Measurements from ENCODE around the gene NDRG3. TPM values are rescaled to one million over a fixed set of nuclear protein-coding genes. Genes with fewer than 3 reads are reported as not detected.
"Not testable (repeated sequence)": the region's sequence is repeated elsewhere in the genome, so short reads cannot be mapped to it uniquely, and the experiment has no call there.

The NDRG3 gene
- total and polyA plus RNA-seq, 2 donors from 2014 or later = 25.3 to 26.4 TPM

DNA sequence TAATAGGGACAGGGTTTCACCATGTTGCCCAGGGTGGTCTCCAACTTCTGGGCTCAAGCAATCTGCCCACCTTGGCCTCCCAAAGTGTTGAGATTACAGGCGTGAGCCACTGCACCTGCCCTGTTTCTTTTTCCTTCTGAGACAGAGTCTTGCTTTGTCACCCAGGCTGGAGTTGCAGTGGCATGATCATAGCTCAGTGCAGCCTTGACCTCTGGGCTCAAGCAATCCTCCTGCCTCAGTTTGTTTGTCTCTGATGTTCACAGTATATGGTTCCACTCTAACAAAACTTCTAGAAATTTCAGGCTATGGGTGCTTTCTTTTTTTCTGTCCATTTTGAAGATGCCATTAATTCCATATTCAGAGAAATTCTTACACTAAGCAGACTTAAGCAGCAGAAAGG is 33.1 kb downstream of the NDRG3 start:
- DNase-seq (no peak), FAIRE-seq (no peak)
- H3K27me3 ChIP-seq (ENCODE audit: control insufficient read depth, insufficient read depth, low read length) = no peaks in the 10 kb centered on the region
- no peaks in the 10 kb centered on the region for H3K9me3 ChIP-seq (ENCODE audit: control insufficient read depth in 2 of 3, insufficient read depth in 1 of 3, low read length in 3 of 3)
- intact Hi-C loops (cut with DNase I) = no loop called here
- no peaks in the 10 kb centered on the region for H3K4me1 ChIP-seq (ENCODE audit: control insufficient read depth in 2 of 3, insufficient read depth in 2 of 3, low read depth in 1 of 3, low read length in 3 of 3)
- no peak overlapping the region for H3K27ac ChIP-seq (ENCODE audit: low read depth in 2 of 2, low read length in 2 of 2)
- no peak overlapping the region for H3K9ac ChIP-seq (ENCODE audit: low read length in 3 of 3)
- H3K36me3 ChIP-seq (ENCODE audit: control insufficient read depth in 2 of 3, insufficient read depth in 3 of 3, low read length in 3 of 3) = no peaks in the 10 kb centered on the region
- H3K4me3 ChIP-seq (ENCODE audit: low read length in 3 of 3) = no peak overlapping the region
- TF ChIP-seq, protein P1, sequence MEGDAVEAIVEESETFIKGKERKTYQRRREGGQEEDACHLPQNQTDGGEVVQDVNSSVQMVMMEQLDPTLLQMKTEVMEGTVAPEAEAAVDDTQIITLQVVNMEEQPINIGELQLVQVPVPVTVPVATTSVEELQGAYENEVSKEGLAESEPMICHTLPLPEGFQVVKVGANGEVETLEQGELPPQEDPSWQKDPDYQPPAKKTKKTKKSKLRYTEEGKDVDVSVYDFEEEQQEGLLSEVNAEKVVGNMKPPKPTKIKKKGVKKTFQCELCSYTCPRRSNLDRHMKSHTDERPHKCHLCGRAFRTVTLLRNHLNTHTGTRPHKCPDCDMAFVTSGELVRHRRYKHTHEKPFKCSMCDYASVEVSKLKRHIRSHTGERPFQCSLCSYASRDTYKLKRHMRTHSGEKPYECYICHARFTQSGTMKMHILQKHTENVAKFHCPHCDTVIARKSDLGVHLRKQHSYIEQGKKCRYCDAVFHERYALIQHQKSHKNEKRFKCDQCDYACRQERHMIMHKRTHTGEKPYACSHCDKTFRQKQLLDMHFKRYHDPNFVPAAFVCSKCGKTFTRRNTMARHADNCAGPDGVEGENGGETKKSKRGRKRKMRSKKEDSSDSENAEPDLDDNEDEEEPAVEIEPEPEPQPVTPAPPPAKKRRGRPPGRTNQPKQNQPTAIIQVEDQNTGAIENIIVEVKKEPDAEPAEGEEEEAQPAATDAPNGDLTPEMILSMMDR (IDR thresholded peaks at IDR 0.05; ENCODE audit: borderline replicate concordance, extremely low read depth, insufficient read depth) = no peak

DNA sequence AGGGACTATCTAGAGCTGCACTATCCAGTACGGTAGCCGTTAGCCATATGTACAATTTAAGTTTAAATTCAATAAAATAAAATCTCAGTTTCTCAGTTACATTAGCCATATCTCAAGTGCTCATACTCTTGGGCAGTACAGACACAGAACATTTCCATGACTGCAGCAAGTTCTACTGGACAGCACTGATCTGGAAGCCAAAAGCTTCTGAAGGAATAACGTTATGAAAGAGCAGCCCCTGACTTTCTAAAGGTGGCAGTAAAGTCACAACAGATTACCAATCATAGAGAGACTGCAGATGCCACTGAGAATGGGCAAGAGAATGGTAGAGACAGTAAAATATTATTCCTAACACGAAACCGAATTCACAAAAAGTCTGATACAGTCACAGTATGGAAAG is 36.8 kb downstream of the NDRG3 start:
- FAIRE-seq = no peak
- Histone ChIP-seq H3K4me1 (ENCODE audit: control insufficient read depth in 2 of 3, insufficient read depth in 2 of 3, low read depth in 1 of 3, low read length in 3 of 3) (no peaks in the 10 kb centered on the region), H3K36me3 (ENCODE audit: control insufficient read depth in 2 of 3, insufficient read depth in 3 of 3, low read length in 3 of 3) (no peaks in the 10 kb centered on the region), H3K9me3 (ENCODE audit: control insufficient read depth in 2 of 3, insufficient read depth in 1 of 3, low read length in 3 of 3) (no peaks in the 10 kb centered on the region), H3K4me3 (ENCODE audit: low read length in 3 of 3) (no peak overlapping the region), H3K9ac (ENCODE audit: low read length in 3 of 3) (no peak overlapping the region), H3K27ac (ENCODE audit: low read depth in 2 of 2, low read length in 2 of 2) (no peak overlapping the region), H3K27me3 (ENCODE audit: control insufficient read depth, insufficient read depth, low read length) (no peaks in the 10 kb centered on the region)
- no peak for DNase-seq
- intact Hi-C loops (cut with DNase I) = no loop called here
- TF ChIP-seq, protein P1 (IDR thresholded peaks at IDR 0.05; ENCODE audit: borderline replicate concordance, extremely low read depth, insufficient read depth) = no peak

DNA sequence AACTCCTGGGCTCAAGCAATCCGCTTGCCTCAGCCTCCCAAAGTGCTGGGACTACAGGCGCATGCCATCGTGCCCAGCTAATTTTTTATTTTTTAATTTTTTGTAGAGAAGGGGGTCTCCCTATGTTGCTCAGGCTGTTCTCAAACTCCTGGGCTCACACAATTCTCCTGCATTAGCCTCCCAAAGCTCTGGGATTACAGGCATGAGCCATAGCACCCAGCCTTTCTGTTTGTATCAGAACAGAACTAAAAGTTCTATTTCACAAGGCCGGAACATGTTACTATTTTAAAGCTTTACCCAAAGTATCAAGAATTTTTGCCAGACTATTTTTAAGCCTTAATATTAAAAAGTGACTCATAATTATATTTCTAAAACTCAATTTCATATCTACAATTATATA is 42.4 kb downstream of the NDRG3 start:
- H3K9ac ChIP-seq (ENCODE audit: low read length in 3 of 3) = no peak overlapping the region
- H3K36me3 ChIP-seq (ENCODE audit: control insufficient read depth in 2 of 3, insufficient read depth in 3 of 3, low read length in 3 of 3) = no peaks in the 10 kb centered on the region
- no peaks in the 10 kb centered on the region for H3K9me3 ChIP-seq (ENCODE audit: control insufficient read depth in 2 of 3, insufficient read depth in 1 of 3, low read length in 3 of 3)
- FAIRE-seq (no peak), DNase-seq (no peak)
- TF ChIP-seq, protein P1 (IDR thresholded peaks at IDR 0.05; ENCODE audit: borderline replicate concordance, extremely low read depth, insufficient read depth) = no peak
- H3K27me3 ChIP-seq (ENCODE audit: control insufficient read depth, insufficient read depth, low read length) = no peaks in the 10 kb centered on the region
- no peak overlapping the region for H3K4me3 ChIP-seq (ENCODE audit: low read length in 3 of 3)
- H3K27ac ChIP-seq (ENCODE audit: low read depth in 2 of 2, low read length in 2 of 2) = no peak overlapping the region
- H3K4me1 ChIP-seq (ENCODE audit: control insufficient read depth in 2 of 3, insufficient read depth in 2 of 3, low read depth in 1 of 3, low read length in 3 of 3) = no peaks in the 10 kb centered on the region
- intact Hi-C loops (cut with DNase I) = no loop called here

DNA sequence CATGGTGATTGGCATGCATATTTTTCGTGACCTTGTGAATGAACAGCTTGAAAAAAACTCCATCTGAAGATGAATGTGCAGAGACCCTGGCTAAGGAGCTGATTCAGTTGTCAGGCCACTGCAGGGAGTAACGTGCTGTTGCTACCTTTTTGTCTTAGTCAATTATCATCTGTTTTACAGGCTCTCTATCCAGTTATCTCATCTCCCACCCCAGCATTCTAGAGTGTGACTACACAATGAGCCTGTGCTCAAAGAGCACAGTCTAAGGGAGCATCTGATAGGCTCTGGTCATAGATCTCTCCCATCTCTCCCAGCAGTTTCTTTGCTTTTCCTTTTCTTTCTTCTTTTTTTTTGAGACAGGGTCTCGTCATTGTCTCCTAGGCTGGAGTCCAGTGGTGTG is 45.5 kb downstream of the NDRG3 start:
- Histone ChIP-seq H3K27me3 (ENCODE audit: control insufficient read depth, insufficient read depth, low read length) (no peaks in the 10 kb centered on the region), H3K27ac (ENCODE audit: low read depth in 2 of 2, low read length in 2 of 2) (no peak overlapping the region), H3K4me1 (ENCODE audit: control insufficient read depth in 2 of 3, insufficient read depth in 2 of 3, low read depth in 1 of 3, low read length in 3 of 3) (no peaks in the 10 kb centered on the region), H3K9ac (ENCODE audit: low read length in 3 of 3) (no peak overlapping the region), H3K9me3 (ENCODE audit: control insufficient read depth in 2 of 3, insufficient read depth in 1 of 3, low read length in 3 of 3) (no peaks in the 10 kb centered on the region), H3K36me3 (ENCODE audit: control insufficient read depth in 2 of 3, insufficient read depth in 3 of 3, low read length in 3 of 3) (no peaks in the 10 kb centered on the region), H3K4me3 (ENCODE audit: low read length in 3 of 3) (no peak overlapping the region)
- no peak for FAIRE-seq
- TF ChIP-seq, protein P1 (IDR thresholded peaks at IDR 0.05; ENCODE audit: borderline replicate concordance, extremely low read depth, insufficient read depth) = no peak
- no peak for DNase-seq
- intact Hi-C loops (cut with DNase I) = no loop called here

DNA sequence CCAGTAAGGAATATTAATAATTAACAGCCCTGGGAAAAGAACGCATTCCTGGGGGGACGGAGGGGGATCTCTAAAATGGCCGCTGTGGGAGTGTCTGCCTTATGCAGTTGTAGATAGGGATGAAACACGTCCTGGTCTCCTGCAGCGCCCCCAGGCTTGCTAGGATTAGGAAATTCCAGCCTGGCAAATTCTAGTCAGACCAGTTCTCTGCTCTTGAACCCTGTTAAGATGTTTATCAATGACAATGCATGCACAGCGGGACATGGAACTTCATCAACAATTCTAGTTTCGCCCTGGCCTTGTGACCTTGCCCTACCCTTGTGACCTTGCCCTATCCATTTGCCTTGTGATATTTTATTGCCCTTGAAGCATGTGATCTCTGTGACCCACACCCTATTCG is 50.4 kb downstream of the NDRG3 start:
- H3K27ac ChIP-seq (ENCODE audit: low read depth in 2 of 2, low read length in 2 of 2); H3K4me1 ChIP-seq (ENCODE audit: control insufficient read depth in 2 of 3, insufficient read depth in 2 of 3, low read depth in 1 of 3, low read length in 3 of 3); H3K9me3 ChIP-seq (ENCODE audit: control insufficient read depth in 2 of 3, insufficient read depth in 1 of 3, low read length in 3 of 3); H3K9ac ChIP-seq (ENCODE audit: low read length in 3 of 3); H3K27me3 ChIP-seq (ENCODE audit: control insufficient read depth, insufficient read depth, low read length); intact Hi-C loops (cut with DNase I); DNase-seq; H3K4me3 ChIP-seq (ENCODE audit: low read length in 3 of 3); H3K36me3 ChIP-seq (ENCODE audit: control insufficient read depth in 2 of 3, insufficient read depth in 3 of 3, low read length in 3 of 3); FAIRE-seq: not testable (repeated sequence)
